AG10803 (cell line): ENCODE measurements around the gene NPTXR.

Experiments
- DNase-seq: peaks from one replicate; pipeline ENCODE4 v3.0.0; 2010; ENCODE audit warnings: low read depth
- H3K4me3 ChIP-seq: 2 replicates; pipeline ENCODE4 v1.5.1; 2011; ENCODE audit warnings: mild to moderate bottlenecking, low read length, control low read depth
- CTCF ChIP-seq: conservative IDR thresholded peaks from 2 replicates; pipeline ENCODE4 v1.5.1; 2011; ENCODE audit warnings: mild to moderate bottlenecking, low read length, control low read depth, inconsistent platforms

NPTXR gene

DNA sequence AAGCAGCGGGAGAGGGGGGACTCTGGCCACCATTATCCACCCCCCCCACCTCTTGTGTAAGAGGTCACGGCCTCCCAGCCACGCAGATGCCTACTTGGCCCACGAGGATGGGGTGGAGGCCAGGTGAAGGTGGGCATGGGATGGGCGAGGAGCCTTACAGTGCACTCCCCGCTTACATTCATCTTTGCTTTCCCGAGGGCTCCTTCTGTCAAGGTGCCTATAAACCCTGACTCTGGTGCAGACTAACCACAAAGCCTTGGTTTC, 13.1 kb downstream of the NPTXR start:
- no peak overlapping the region for H3K4me3 ChIP-seq
- no peak for TF ChIP-seq CTCF
- DNase-seq, result no peak

- H3K4me3 ChIP-seq, result no peak overlapping the region
- TF ChIP-seq CTCF, result no peak
- no peak for DNase-seq
Measured at GRCh38 chr22:38830026-38830844, 13.6 kb downstream of the NPTXR start.

- no peak for TF ChIP-seq CTCF
- DNase-seq, result no peak
- no peak overlapping the region for H3K4me3 ChIP-seq
Measured at GRCh38 chr22:38829485-38829884, 14.3 kb downstream of the NPTXR start.

- no peak for DNase-seq
- TF ChIP-seq CTCF, result no peak
- no peak overlapping the region for H3K4me3 ChIP-seq
Measured at GRCh38 chr22:38828616-38829205, 15.1 kb downstream of the NPTXR start.

GRCh38 chr22:38828191-38828590, 15.6 kb downstream of the NPTXR start:
- no peak for TF ChIP-seq CTCF
- no peak overlapping the region for H3K4me3 ChIP-seq
- DNase-seq, result no peak

DNA sequence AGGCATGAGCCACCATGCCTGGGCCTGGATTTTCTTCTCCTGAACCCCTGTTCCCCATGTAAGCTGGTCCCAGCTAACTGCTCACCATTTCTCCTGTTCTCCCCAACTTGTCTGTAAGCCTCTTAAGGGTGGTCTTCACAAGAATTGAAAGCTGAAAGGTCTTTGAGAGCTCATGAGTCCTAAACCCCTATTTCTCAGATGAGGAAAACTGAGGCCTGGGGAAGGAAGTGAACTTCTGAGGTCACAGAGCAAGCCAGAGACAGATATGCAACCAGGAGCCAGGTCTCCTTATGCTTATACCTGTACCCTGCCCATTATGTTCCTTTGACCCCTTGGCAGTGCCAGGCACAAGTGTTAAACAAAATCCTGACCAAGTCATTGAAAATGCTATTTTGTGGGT, 16.3 kb downstream of the NPTXR start:
- TF ChIP-seq CTCF, result no peak
- DNase-seq, result no peak
- no peak overlapping the region for H3K4me3 ChIP-seq

DNA sequence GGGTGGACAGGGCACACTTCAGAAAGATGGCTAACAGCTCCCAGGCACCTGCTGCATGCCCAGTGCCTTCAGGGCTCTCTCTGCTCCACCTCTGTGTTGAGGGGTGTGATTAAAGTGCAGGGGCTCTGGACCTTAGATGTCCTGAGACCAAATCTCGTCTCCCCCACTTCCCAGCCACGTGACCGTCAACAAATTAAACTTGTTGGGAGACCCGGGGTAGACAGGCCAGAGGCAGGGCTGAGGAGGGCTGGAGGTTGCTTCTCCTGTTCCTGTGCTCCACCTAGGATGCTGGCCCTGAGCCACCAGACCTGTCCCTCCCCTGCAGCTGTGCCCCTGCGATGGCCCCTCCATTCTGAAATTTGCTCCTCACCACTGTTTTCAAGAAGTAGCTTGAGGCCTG, 17.0 kb downstream of the NPTXR start:
- TF ChIP-seq CTCF, result no peak
- no peak overlapping the region for H3K4me3 ChIP-seq
- no peak for DNase-seq
